Measurements from ENCODE around the gene EMC8. TPM values are rescaled to one million over a fixed set of nuclear protein-coding genes. Genes with fewer than 3 reads are reported as not detected.

The EMC8 gene
- total RNA-seq, 1 experiment from 2014 or later, result 38.2 TPM

GRCh38 chr16:85805442-85806045 is 6.2 kb upstream of the EMC8 start:
- Histone ChIP-seq H3K4me1 (replicated peaks; ENCODE audit: insufficient read depth) (peaks cover 6% of the 10 kb centered on the region), H3K79me2 (ENCODE audit: low read depth) (peaks cover 18% of the 10 kb centered on the region), H3K9me2 (ENCODE audit: insufficient read depth) (no peaks in the 10 kb centered on the region), H3K36me3 (ENCODE audit: low read depth) (peaks cover 35% of the 10 kb centered on the region), H3K27ac (no peak overlapping the region), H3K4me3 (no peak overlapping the region), H3F3A (ENCODE audit: insufficient read depth, low read depth) (peaks cover 30% of the 10 kb centered on the region), H3K9me3 (ENCODE audit: insufficient read depth, low read depth) (no peaks in the 10 kb centered on the region), H3K27me3 (ENCODE audit: insufficient read depth, low read depth) (no peaks in the 10 kb centered on the region), H2AFZ (no peak overlapping the region), H4K20me1 (ENCODE audit: insufficient read depth) (peaks cover 22% of the 10 kb centered on the region; the same call in 1 of the 2 replicates), H3K4me2 (no peak overlapping the region)
- BruUV-seq (replicated peaks), result no TSS peak
- intact Hi-C loops (cut with micrococcal nuclease; ENCODE audit: unreplicated experiment), result no loop called here
- ChIA-PET CTCF (no interaction called here), POLR2A (ENCODE audit: unreplicated experiment) (interaction anchor here (0.6 kb wide), 1 partner anchor 732 kb away, joined by 3 read pairs; no protein-coding TSS in a partner anchor)
- no peak for TF ChIP-seq EZH2 (IDR thresholded peaks at IDR 0.05; ENCODE audit: low read depth)
- TF ChIP-seq, protein P1, sequence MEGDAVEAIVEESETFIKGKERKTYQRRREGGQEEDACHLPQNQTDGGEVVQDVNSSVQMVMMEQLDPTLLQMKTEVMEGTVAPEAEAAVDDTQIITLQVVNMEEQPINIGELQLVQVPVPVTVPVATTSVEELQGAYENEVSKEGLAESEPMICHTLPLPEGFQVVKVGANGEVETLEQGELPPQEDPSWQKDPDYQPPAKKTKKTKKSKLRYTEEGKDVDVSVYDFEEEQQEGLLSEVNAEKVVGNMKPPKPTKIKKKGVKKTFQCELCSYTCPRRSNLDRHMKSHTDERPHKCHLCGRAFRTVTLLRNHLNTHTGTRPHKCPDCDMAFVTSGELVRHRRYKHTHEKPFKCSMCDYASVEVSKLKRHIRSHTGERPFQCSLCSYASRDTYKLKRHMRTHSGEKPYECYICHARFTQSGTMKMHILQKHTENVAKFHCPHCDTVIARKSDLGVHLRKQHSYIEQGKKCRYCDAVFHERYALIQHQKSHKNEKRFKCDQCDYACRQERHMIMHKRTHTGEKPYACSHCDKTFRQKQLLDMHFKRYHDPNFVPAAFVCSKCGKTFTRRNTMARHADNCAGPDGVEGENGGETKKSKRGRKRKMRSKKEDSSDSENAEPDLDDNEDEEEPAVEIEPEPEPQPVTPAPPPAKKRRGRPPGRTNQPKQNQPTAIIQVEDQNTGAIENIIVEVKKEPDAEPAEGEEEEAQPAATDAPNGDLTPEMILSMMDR (conservative IDR thresholded peaks at IDR 0.05), result no peak
- no peak for DNase-seq

- peaks cover 23% of the 10 kb centered on the region; the same call in 1 of the 2 replicates for H4K20me1 ChIP-seq (ENCODE audit: insufficient read depth)
- H3K9me3 ChIP-seq (ENCODE audit: insufficient read depth, low read depth), result no peaks in the 10 kb centered on the region
- H3K27me3 ChIP-seq (ENCODE audit: insufficient read depth, low read depth), result no peaks in the 10 kb centered on the region
- ChIA-PET POLR2A (ENCODE audit: unreplicated experiment) (no interaction called here), CTCF (no interaction called here)
- H3K27ac ChIP-seq, result no peak overlapping the region
- DNase-seq, result no peak
- peaks cover 35% of the 10 kb centered on the region for H3K36me3 ChIP-seq (ENCODE audit: low read depth)
- H3K4me2 ChIP-seq, result no peak overlapping the region
- no TSS peak for BruUV-seq (replicated peaks)
- H3F3A ChIP-seq (ENCODE audit: insufficient read depth, low read depth), result peaks cover 30% of the 10 kb centered on the region
- H3K9me2 ChIP-seq (ENCODE audit: insufficient read depth), result no peaks in the 10 kb centered on the region
- peaks cover 36% of the 10 kb centered on the region for H3K79me2 ChIP-seq (ENCODE audit: low read depth)
- TF ChIP-seq, protein P1 (conservative IDR thresholded peaks at IDR 0.05), result no peak
- no peak overlapping the region for H2AFZ ChIP-seq
- peaks cover 8% of the 10 kb centered on the region for H3K4me1 ChIP-seq (replicated peaks; ENCODE audit: insufficient read depth)
- intact Hi-C loops (cut with micrococcal nuclease; ENCODE audit: unreplicated experiment), result no loop called here
- no peak overlapping the region for H3K4me3 ChIP-seq
Observed at GRCh38 chr16:85803570-85803969, 4.2 kb upstream of the EMC8 start.

- Histone ChIP-seq H3K79me2 (ENCODE audit: low read depth) (peaks cover 68% of the 10 kb centered on the region), H3K27me3 (ENCODE audit: insufficient read depth, low read depth) (no peaks in the 10 kb centered on the region), H4K20me1 (ENCODE audit: insufficient read depth) (peaks cover 33% of the 10 kb centered on the region), H3K4me2 (peak overlapping the region; percentile 86), H3K4me3 (peak overlapping the region; percentile 95), H3K36me3 (ENCODE audit: low read depth) (peaks cover 19% of the 10 kb centered on the region), H3K9me2 (ENCODE audit: insufficient read depth) (no peaks in the 10 kb centered on the region), H3K9me3 (ENCODE audit: insufficient read depth, low read depth) (no peaks in the 10 kb centered on the region), H3F3A (ENCODE audit: insufficient read depth, low read depth) (peaks cover 14% of the 10 kb centered on the region), H3K4me1 (replicated peaks; ENCODE audit: insufficient read depth) (peaks cover 16% of the 10 kb centered on the region), H2AFZ (peak overlapping the region; percentile 94), H3K27ac (peak overlapping the region; percentile 59)
- ChIA-PET CTCF (interaction anchor here (0.5 kb wide), 1 partner anchor 31 kb away, joined by 18 read pairs; no protein-coding TSS in a partner anchor), POLR2A (ENCODE audit: unreplicated experiment) (no interaction called here)
- intact Hi-C loops (cut with micrococcal nuclease; ENCODE audit: unreplicated experiment), result no loop called here
- no peak for DNase-seq
- TF ChIP-seq EZH2 (IDR thresholded peaks at IDR 0.05; ENCODE audit: low read depth), result no peak
- TF ChIP-seq, protein P1 (conservative IDR thresholded peaks at IDR 0.05), result no peak
- no TSS peak for BruUV-seq (replicated peaks)
Observed at GRCh38 chr16:85800321-85800669, 951 bp upstream of the EMC8 start.

Measured in PC-9 (cell line).